NCI-H510A (cell line): ENCODE data around the gene GTSF1L.

Experiments
- DNase-seq: peaks from one replicate; lab custom pipeline; 2025; lab: John Stamatoyannopoulos, UW

Gene GTSF1L

DNA sequence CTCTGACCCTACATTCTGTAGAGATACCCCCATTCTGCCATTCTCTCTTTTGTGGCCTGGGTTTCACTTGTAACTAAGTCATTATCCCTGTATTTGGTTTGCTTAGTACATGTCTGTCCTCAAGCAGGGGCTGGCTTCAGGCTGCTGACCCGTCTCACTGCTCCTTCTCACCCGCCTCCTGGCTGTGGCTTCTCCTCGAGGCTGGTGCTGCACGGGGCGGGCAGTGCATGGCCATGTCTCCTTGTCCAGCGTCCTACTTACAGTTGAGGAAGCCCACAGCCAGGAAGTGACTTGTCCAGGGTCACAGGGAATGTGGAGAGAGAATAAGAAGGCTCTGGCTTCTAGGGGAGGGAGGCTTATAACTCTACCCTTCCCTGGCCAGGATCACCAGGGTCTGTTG is 11.3 kb downstream of the GTSF1L start:
- DNase-seq, result no peak

DNA sequence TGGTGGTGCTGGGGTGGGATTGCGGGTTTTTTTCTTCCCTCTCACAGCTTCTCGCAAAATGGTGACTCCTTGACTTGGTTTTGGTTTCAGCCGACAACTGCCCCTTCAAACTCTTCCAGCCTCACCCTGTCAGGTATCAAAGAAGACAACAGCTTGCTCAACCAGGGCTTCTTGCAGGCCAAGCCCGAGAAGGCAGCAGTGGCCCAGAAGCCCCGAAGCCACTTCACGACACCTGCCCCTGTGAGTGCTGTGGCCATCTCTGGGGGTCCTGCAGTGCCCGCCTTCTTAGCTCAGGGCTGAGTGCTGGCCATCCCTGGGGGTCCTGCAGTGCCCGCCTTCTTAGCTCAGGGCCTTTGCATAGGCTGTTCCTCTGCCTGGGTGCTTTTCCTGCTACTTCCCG is 11.8 kb downstream of the GTSF1L start:
- no peak for DNase-seq

- DNase-seq, result no peak
Measured at GRCh38 chr20:43711098-43711654, 15.6 kb downstream of the GTSF1L start.

DNA sequence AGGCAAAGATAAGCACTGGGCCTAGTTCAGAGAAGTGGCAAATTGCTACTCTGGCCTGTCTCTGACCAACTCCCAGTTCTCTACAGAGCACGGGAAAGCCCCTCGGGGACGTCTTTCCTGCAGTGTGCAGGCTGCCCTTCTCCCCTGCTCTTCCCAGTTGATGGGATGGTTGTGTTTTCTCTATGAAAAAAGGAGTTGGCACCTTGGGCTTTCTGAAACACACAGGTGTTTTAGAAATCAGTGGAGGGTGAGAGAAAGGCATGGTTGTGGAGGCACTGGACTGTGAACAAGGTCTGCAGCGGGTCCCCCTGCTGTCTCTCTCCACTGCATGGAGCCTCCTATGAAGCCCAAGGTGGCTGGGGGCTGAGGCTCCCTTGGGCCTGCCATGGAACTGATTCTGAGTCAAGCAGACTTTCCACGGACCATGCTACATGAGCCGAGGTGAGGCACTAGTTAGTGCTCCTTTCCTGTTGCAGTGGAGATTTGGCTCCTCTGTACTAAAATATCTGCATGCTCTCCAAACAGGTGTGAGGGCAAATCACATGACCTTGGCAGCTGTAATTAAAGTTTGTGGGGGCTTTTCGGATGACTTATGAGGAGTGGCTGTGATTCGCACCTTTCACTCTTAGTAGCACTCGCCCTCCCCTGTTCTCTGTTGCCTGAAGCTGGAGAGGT is 16.3 kb downstream of the GTSF1L start:
- DNase-seq, result no peak

- no peak for DNase-seq
Measured at GRCh38 chr20:43702502-43702901, 24.3 kb downstream of the GTSF1L start.

GRCh38 chr20:43700627-43701026 is 26.2 kb downstream of the GTSF1L start:
- no peak for DNase-seq

GRCh38 chr20:43699941-43700565 is 26.7 kb downstream of the GTSF1L start:
- no peak for DNase-seq

DNA sequence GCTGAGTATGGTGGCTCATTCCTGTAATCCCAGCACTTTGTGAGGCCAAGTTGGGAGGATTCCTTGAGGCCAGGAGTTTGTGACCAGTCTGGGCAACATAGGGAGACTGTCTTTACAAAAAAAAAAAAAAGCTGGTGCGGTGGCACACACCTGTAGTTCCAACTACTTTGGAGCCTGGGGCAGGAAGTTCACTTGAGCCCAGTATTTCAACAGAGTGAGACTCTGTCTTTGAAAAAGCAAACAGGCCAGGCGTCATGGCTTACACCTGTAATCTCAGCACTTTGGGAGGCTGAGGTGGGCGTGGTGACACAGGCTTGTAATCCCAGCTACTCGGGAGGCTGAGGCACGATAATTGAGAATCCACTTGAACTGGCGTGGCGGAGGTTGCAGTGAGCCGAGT is 31.2 kb downstream of the GTSF1L start:
- DNase-seq, result no peak

DNA sequence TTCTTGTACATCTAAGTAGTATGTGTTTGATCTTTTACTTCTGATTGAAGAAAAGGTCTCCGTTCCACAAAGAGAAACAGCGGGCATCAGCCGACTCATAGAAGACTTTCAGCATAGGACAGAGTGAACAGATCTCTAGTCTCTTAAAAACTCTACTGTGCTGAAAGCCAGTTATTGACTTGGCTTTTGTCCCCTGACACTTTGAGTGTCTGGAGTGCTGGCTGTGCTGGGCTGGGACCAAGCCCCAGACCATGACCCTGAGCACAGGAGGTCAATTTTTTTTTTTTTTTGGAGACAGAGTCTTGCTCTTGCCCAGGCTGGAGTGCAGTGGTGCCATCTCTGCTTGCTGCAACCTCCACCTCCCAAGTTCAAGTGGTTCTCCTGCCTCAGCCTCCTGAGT is 32.0 kb downstream of the GTSF1L start:
- DNase-seq, result no peak

DNA sequence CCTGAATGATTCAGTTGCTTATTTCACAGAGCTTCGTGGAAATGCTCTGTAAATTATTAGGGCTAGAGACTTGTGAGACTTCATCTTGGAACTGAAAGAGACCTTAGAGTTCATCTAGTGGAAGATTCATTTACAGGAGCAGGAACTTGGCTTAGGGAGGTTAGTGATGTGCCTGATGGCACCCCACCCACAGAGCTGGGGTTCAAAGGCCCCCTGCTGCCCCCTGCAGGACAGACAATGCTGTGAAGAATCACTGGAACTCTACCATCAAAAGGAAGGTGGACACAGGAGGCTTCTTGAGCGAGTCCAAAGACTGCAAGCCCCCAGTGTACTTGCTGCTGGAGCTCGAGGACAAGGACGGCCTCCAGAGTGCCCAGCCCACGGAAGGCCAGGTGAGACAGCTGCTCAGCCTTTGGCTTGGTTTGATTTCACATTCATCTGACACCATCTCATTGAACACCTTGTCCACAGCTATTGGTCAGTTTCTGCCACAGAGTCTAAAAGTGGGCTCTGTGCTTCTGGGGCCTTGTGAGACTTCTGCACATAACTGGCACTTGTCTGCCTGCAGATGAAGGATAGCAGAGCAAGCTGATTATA is 34.8 kb downstream of the GTSF1L start:
- DNase-seq, result no peak

- no peak for DNase-seq
Measured at GRCh38 chr20:43690943-43691598, 35.7 kb downstream of the GTSF1L start.

- DNase-seq, result no peak
Measured at GRCh38 chr20:43689165-43689564, 37.6 kb downstream of the GTSF1L start.

GRCh38 chr20:43686820-43687219 is 40.0 kb downstream of the GTSF1L start:
- no peak for DNase-seq

DNA sequence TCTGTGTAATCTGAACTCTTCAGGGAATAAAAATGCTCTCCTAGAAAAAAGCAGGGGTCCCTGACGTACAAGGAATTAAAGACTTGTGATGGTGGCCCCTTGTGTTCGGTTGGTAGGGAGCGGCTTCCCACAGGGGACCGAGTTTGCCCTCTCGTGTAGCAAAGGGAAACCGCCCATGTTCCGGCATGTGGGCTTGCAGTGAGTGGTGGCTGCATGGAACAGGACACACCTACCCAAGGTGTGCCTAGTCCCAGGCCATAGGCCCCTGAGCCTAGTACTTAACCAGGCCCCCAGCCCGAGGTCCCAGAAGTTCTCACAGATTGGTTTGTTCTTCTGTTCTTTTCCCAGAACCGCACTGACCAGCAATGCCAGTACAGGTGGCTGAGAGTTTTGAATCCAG is 44.4 kb downstream of the GTSF1L start:
- DNase-seq, result no peak

GRCh38 chr20:43681991-43682410 is 44.8 kb downstream of the GTSF1L start:
- DNase-seq, result no peak

- DNase-seq, result peak; percentile 90
Measured at GRCh38 chr20:43681468-43681942, 45.3 kb downstream of the GTSF1L start.

- DNase-seq, result no peak
Measured at GRCh38 chr20:43680981-43681380, 45.8 kb downstream of the GTSF1L start.

DNA sequence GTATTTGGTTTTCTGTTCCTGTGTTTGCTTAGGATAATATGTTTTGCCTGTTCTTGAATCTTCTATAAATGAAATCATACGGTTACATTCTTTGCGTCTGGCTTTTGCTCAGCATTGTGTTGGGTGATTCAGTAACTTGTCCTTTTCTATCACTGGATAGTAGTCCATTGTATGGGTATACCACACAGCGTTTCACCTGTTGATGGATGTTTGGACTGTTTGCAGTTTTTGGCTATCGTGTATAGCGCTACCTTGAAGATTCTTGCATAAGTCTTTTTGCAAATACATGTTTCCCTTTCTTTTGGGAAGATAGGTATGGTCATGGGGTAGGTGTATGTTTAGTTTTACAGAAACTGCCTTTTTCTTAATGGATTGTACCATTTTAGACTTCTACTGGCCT is 50.4 kb downstream of the GTSF1L start:
- DNase-seq, result no peak
